ENCODE measurements around the gene OR6B3. TPM values are rescaled to one million over a fixed set of nuclear protein-coding genes. Genes with fewer than 3 reads are reported as not detected.

OR6B3 gene
- total RNA-seq, 1 experiment from 2014 or later: not detected

DNA sequence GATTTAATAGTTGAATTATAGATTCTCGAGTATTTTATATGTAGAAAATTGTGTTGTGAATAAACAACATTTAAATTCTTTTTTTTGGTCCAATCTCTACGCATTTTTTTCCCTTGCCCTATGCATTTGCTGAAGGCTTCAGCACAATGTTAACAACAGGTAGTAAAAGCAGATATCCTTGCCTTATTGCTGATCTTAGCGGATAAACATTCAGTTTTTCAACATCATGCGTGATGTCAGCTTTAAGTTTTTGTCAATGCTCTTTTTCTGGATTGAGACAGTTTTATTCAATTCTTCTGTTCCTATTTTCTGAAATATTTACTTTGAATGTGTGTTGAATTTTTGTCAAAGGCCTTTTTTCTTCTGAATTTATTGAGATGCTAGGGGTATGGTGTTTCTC, 11.6 kb upstream of the OR6B3 start:
- in situ Hi-C loops (cut with HindIII; ENCODE audit: low pct_unique_long_range_greater_than_20kb, low sequenced_read_pairs): no loop called here
- DNase-seq (ENCODE audit: low read depth, low spot score): no peak
- ATAC-seq: no peak
- intact Hi-C loops (cut with micrococcal nuclease; ENCODE audit: unreplicated experiment): no loop called here
- H3K27ac ChIP-seq (ENCODE audit: low read length): no peak overlapping the region
- H3K4me3 ChIP-seq (ENCODE audit: low read depth in 2 of 2, low read length in 2 of 2): no peak overlapping the region
- ChIA-PET CTCF (no interaction called here), POLR2A (no interaction called here)
- peaks cover 21% of the 10 kb centered on the region for H3K27me3 ChIP-seq (ENCODE audit: control insufficient read depth, insufficient read depth, low read length)
- no peak for TF ChIP-seq TCF7L2 (IDR thresholded peaks at IDR 0.05; ENCODE audit: low read depth, low read length)
- TF ChIP-seq, protein P1, sequence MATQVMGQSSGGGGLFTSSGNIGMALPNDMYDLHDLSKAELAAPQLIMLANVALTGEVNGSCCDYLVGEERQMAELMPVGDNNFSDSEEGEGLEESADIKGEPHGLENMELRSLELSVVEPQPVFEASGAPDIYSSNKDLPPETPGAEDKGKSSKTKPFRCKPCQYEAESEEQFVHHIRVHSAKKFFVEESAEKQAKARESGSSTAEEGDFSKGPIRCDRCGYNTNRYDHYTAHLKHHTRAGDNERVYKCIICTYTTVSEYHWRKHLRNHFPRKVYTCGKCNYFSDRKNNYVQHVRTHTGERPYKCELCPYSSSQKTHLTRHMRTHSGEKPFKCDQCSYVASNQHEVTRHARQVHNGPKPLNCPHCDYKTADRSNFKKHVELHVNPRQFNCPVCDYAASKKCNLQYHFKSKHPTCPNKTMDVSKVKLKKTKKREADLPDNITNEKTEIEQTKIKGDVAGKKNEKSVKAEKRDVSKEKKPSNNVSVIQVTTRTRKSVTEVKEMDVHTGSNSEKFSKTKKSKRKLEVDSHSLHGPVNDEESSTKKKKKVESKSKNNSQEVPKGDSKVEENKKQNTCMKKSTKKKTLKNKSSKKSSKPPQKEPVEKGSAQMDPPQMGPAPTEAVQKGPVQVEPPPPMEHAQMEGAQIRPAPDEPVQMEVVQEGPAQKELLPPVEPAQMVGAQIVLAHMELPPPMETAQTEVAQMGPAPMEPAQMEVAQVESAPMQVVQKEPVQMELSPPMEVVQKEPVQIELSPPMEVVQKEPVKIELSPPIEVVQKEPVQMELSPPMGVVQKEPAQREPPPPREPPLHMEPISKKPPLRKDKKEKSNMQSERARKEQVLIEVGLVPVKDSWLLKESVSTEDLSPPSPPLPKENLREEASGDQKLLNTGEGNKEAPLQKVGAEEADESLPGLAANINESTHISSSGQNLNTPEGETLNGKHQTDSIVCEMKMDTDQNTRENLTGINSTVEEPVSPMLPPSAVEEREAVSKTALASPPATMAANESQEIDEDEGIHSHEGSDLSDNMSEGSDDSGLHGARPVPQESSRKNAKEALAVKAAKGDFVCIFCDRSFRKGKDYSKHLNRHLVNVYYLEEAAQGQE (IDR thresholded peaks at IDR 0.05; ENCODE audit: insufficient read depth in 1 of 2, low read depth in 2 of 2, low read length in 1 of 2): no peak
- no peak for TF ChIP-seq POLR2AphosphoS5 (IDR thresholded peaks at IDR 0.05; ENCODE audit: low read depth, low read length)
- TF ChIP-seq, protein P2, sequence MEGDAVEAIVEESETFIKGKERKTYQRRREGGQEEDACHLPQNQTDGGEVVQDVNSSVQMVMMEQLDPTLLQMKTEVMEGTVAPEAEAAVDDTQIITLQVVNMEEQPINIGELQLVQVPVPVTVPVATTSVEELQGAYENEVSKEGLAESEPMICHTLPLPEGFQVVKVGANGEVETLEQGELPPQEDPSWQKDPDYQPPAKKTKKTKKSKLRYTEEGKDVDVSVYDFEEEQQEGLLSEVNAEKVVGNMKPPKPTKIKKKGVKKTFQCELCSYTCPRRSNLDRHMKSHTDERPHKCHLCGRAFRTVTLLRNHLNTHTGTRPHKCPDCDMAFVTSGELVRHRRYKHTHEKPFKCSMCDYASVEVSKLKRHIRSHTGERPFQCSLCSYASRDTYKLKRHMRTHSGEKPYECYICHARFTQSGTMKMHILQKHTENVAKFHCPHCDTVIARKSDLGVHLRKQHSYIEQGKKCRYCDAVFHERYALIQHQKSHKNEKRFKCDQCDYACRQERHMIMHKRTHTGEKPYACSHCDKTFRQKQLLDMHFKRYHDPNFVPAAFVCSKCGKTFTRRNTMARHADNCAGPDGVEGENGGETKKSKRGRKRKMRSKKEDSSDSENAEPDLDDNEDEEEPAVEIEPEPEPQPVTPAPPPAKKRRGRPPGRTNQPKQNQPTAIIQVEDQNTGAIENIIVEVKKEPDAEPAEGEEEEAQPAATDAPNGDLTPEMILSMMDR (IDR thresholded peaks at IDR 0.05): no peak
- no peak for TF ChIP-seq SIN3A (IDR thresholded peaks at IDR 0.05; ENCODE audit: borderline replicate concordance, insufficient read depth, low read depth, low read length)
- no peaks in the 10 kb centered on the region for H3K9me3 ChIP-seq (ENCODE audit: control insufficient read depth, insufficient read depth, low read depth, low read length)
- H3K36me3 ChIP-seq (ENCODE audit: control insufficient read depth, insufficient read depth, low read length): no peaks in the 10 kb centered on the region
- BruUV-seq (replicated peaks): no TSS peak
- H3K4me1 ChIP-seq (ENCODE audit: control insufficient read depth, insufficient read depth, low read length): no peaks in the 10 kb centered on the region

DNA sequence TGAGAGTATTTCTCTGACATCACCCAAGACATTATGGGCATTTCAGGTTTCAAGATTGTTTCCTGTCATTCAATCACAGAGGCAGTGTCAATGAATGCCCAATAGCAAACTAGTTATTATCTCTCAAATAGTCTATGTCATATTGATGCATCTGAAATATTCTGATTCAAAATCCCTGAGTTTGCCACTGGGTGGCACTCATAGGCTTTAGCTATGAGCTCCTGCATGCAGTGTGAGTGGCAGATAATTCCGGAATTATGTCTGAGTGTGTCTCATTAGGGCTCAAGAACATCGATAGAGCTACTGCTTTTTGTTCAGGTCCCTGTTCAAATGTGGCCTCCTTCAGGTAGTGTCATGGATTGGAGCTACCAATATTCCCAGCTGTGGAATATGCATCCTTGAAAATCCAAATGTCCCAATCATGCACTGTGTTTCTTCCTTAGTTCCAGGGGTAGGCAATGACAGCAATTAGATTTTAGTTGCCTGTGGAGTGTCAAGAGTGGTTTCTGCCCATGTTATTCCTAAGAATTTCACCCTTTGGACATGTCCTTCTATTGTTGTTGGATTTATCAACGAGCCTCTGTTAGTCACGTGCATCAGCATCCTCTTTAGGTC, 7.8 kb upstream of the OR6B3 start:
- TF ChIP-seq, protein P1 (IDR thresholded peaks at IDR 0.05; ENCODE audit: insufficient read depth in 1 of 2, low read depth in 2 of 2, low read length in 1 of 2): no peak
- TF ChIP-seq SIN3A (IDR thresholded peaks at IDR 0.05; ENCODE audit: borderline replicate concordance, insufficient read depth, low read depth, low read length): no peak
- TF ChIP-seq, protein P2 (IDR thresholded peaks at IDR 0.05): peak; percentile 84
- TF ChIP-seq POLR2AphosphoS5 (IDR thresholded peaks at IDR 0.05; ENCODE audit: low read depth, low read length): no peak
- no peak for TF ChIP-seq TCF7L2 (IDR thresholded peaks at IDR 0.05; ENCODE audit: low read depth, low read length)
- POLR2A ChIA-PET: no interaction called here
- in situ Hi-C loops (cut with HindIII; ENCODE audit: low pct_unique_long_range_greater_than_20kb, low sequenced_read_pairs): no loop called here

More for the DNA sequence above, 7.8 kb upstream of the OR6B3 start:
- CTCF ChIA-PET: interaction anchor here (0.6 to 1.5 kb wide), 5 partner anchors 9 to 379 kb away, joined by 3 to 15 read pairs (median 6); no protein-coding TSS in a partner anchor
- no peaks in the 10 kb centered on the region for H3K4me1 ChIP-seq (ENCODE audit: control insufficient read depth, insufficient read depth, low read length)
- H3K9me3 ChIP-seq (ENCODE audit: control insufficient read depth, insufficient read depth, low read depth, low read length): no peaks in the 10 kb centered on the region
- ATAC-seq (peak; percentile 92), DNase-seq (ENCODE audit: low read depth, low spot score) (peak; percentile 22)
- H3K27me3 ChIP-seq (ENCODE audit: control insufficient read depth, insufficient read depth, low read length): peaks cover 23% of the 10 kb centered on the region
- H3K4me3 ChIP-seq (ENCODE audit: low read depth in 2 of 2, low read length in 2 of 2): no peak overlapping the region
- intact Hi-C loops (cut with micrococcal nuclease; ENCODE audit: unreplicated experiment): loop anchor here (1.0 kb wide), 1 partner anchor 83 kb away; no protein-coding TSS in a partner anchor
- no peaks in the 10 kb centered on the region for H3K36me3 ChIP-seq (ENCODE audit: control insufficient read depth, insufficient read depth, low read length)
- BruUV-seq (replicated peaks): no TSS peak
- H3K27ac ChIP-seq (ENCODE audit: low read length): no peak overlapping the region

Data from Panc1 (cell line).